Measurements from ENCODE around the gene BMX.

The BMX gene

GRCh38 chrX:15570145-15570544 is 69.5 kb downstream of the BMX start:
- no peaks in the 10 kb centered on the region for H3K36me3 Mint-ChIP-seq (ENCODE audit: low read depth)
- no peaks in the 10 kb centered on the region for H3K9me3 Mint-ChIP-seq
- no peaks in the 10 kb centered on the region for H3K4me1 Mint-ChIP-seq (ENCODE audit: low read depth)
- H3K4me3 Mint-ChIP-seq = no peak overlapping the region
- no peak overlapping the region for H3K27ac Mint-ChIP-seq
- H3K27me3 Mint-ChIP-seq (ENCODE audit: low read depth) = no peaks in the 10 kb centered on the region

GRCh38 chrX:15574017-15574416 is 73.4 kb downstream of the BMX start:
- no peaks in the 10 kb centered on the region for H3K27me3 Mint-ChIP-seq (ENCODE audit: low read depth)
- H3K4me1 Mint-ChIP-seq (ENCODE audit: low read depth) = no peaks in the 10 kb centered on the region
- no peaks in the 10 kb centered on the region for H3K36me3 Mint-ChIP-seq (ENCODE audit: low read depth)
- no peaks in the 10 kb centered on the region for H3K9me3 Mint-ChIP-seq
- H3K4me3 Mint-ChIP-seq = no peak overlapping the region
- no peak overlapping the region for H3K27ac Mint-ChIP-seq

- Mint-ChIP-seq H3K36me3 (ENCODE audit: low read depth) (no peaks in the 10 kb centered on the region), H3K4me1 (ENCODE audit: low read depth) (no peaks in the 10 kb centered on the region), H3K27me3 (ENCODE audit: low read depth) (no peaks in the 10 kb centered on the region), H3K4me3 (no peak overlapping the region), H3K9me3 (no peaks in the 10 kb centered on the region), H3K27ac (no peak overlapping the region)
Observed at GRCh38 chrX:15576019-15576418, 75.4 kb downstream of the BMX start.

DNA sequence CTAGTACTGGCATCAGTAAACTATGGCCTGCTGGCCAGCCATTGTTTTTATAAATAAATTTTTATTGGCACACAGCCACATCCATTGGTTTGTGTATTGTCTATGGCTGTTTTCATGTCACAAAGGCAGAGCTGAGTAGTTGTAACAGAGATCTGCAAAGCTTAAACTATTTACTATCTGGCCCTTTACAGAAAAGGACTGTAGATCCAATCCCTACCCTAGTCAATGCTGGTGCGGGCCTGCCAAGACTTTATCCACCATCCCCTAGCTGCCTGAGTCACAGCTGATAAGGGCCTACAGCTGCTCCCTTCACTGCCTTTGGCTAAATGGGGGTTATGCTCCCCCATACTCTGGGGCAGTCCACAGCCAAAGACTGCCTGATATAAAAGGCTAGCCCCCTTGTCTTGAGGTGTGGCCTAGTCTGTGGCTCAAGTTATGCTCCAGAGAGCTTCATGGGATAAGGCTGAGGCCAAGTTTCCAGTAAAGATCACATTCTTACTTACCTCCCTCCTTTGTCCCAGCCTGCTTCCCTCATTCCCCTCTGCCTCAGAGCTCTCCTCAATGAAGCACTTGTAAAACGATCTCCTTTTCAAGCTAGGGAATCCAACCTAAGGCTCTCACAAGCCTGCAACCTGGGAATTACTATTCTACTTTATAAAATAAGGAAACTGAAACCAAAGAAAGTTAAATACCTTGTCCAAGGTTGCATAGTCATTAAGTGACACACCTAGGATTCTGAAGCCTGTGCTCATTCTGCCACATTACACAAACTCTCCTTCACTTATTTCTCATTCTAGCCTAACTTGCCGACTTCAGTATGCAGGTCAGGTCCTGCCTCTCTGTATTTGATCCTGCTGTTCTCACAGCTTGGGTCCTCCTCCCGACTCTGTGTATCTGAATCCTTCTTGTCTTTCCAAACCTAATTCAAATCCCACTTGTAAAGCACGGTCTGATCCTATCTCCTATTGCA is 79.5 kb downstream of the BMX start:
- no peaks in the 10 kb centered on the region for H3K27me3 Mint-ChIP-seq (ENCODE audit: low read depth)
- H3K36me3 Mint-ChIP-seq (ENCODE audit: low read depth) = no peaks in the 10 kb centered on the region
- H3K9me3 Mint-ChIP-seq = no peaks in the 10 kb centered on the region
- no peak overlapping the region for H3K4me3 Mint-ChIP-seq
- no peak overlapping the region for H3K27ac Mint-ChIP-seq
- no peaks in the 10 kb centered on the region for H3K4me1 Mint-ChIP-seq (ENCODE audit: low read depth)

- H3K9me3 Mint-ChIP-seq = no peaks in the 10 kb centered on the region
- H3K27ac Mint-ChIP-seq = no peak overlapping the region
- no peaks in the 10 kb centered on the region for H3K4me1 Mint-ChIP-seq (ENCODE audit: low read depth)
- no peak overlapping the region for H3K4me3 Mint-ChIP-seq
- peaks cover 5% of the 10 kb centered on the region for H3K27me3 Mint-ChIP-seq (ENCODE audit: low read depth)
- no peaks in the 10 kb centered on the region for H3K36me3 Mint-ChIP-seq (ENCODE audit: low read depth)
Observed at GRCh38 chrX:15594371-15594770, 93.8 kb downstream of the BMX start.

DNA sequence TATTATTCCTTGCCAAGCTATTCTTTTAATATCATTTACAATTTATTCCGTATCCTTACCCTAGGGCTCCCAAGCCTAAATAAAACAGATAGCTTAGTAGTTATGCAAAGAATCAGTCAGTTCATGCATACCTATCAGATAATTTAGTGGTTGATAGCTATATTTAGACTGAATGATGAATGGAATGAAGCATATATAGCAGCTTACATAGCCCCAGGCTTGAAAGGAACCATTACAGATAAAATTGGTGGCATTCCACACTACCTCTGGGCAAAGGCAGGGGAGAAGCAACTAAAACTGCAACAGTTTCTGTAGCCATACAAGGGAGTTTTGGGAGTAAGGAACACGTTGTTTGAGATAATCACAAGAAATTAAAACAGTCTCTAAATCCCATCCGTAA is 97.4 kb downstream of the BMX start:
- no peaks in the 10 kb centered on the region for H3K9me3 Mint-ChIP-seq
- no peaks in the 10 kb centered on the region for H3K27me3 Mint-ChIP-seq (ENCODE audit: low read depth)
- no peaks in the 10 kb centered on the region for H3K4me1 Mint-ChIP-seq (ENCODE audit: low read depth)
- H3K27ac Mint-ChIP-seq = no peak overlapping the region
- H3K4me3 Mint-ChIP-seq = no peak overlapping the region
- no peaks in the 10 kb centered on the region for H3K36me3 Mint-ChIP-seq (ENCODE audit: low read depth)

GRCh38 chrX:15599461-15599860 is 98.9 kb downstream of the BMX start:
- Mint-ChIP-seq H3K4me1 (ENCODE audit: low read depth) (no peaks in the 10 kb centered on the region), H3K9me3 (no peaks in the 10 kb centered on the region), H3K27ac (no peak overlapping the region), H3K27me3 (ENCODE audit: low read depth) (no peaks in the 10 kb centered on the region), H3K36me3 (ENCODE audit: low read depth) (no peaks in the 10 kb centered on the region), H3K4me3 (no peak overlapping the region)

DNA sequence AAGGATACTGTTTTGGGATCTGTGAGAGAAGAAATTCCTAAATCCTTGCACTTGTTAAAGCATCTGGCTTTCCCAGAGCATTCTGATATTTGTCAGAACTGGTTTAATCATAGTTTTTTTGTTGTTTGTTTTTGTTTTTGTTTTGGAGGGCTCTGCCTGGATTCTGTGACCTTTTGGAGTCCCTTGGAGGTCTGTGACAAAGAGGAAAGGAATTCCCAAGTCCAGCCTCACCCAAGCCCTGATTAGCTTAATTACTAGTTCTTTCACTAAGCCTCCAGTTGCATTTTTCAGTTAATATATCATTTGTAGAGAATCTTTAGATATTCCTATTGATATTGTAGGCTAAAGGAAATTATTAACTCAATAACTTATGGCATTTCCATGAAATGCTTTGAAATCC is 99.4 kb downstream of the BMX start:
- Mint-ChIP-seq H3K4me1 (ENCODE audit: low read depth) (no peaks in the 10 kb centered on the region), H3K27ac (no peak overlapping the region), H3K4me3 (no peak overlapping the region), H3K9me3 (no peaks in the 10 kb centered on the region), H3K36me3 (ENCODE audit: low read depth) (no peaks in the 10 kb centered on the region), H3K27me3 (ENCODE audit: low read depth) (no peaks in the 10 kb centered on the region)

- Mint-ChIP-seq H3K36me3 (ENCODE audit: low read depth) (no peaks in the 10 kb centered on the region), H3K4me1 (ENCODE audit: low read depth) (no peaks in the 10 kb centered on the region), H3K9me3 (no peaks in the 10 kb centered on the region), H3K27ac (no peak within 1 kb of the TSS), H3K27me3 (ENCODE audit: low read depth) (no peaks in the 10 kb centered on the region), H3K4me3 (no peak within 1 kb of the TSS)
Observed at GRCh38 chrX:15600745-15601144, 100.1 kb downstream of the BMX start, which contains the start of gene ACE2. Gene ACE2 (minus strand): TSS chrX:15600960. CDS start chrX:15600911, 49 bp downstream.

DNA sequence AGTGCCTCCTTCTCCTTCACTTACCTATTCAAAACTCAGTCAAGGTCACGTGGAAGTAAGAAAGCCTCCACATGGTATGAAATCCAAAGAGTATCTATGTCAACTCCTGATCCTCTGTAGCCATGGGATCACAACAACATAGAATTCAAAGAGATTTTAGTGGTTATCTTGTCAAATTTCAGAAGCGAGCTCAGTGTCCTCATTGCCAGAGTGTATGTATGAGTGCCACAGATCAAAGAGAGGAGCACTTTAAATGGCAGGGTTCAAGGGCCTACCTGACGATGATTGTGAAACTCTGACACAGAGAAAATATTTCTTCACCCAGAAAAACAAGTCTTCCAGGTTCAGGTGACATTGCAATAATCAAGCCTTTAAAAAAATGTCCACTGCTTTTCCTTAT is 101.3 kb downstream of the BMX start:
- H3K27ac Mint-ChIP-seq = no peak overlapping the region
- no peaks in the 10 kb centered on the region for H3K4me1 Mint-ChIP-seq (ENCODE audit: low read depth)
- no peaks in the 10 kb centered on the region for H3K27me3 Mint-ChIP-seq (ENCODE audit: low read depth)
- no peaks in the 10 kb centered on the region for H3K9me3 Mint-ChIP-seq
- H3K4me3 Mint-ChIP-seq = no peak overlapping the region
- H3K36me3 Mint-ChIP-seq (ENCODE audit: low read depth) = no peaks in the 10 kb centered on the region

- H3K36me3 Mint-ChIP-seq (ENCODE audit: low read depth) = no peaks in the 10 kb centered on the region
- no peaks in the 10 kb centered on the region for H3K4me1 Mint-ChIP-seq (ENCODE audit: low read depth)
- H3K9me3 Mint-ChIP-seq = no peaks in the 10 kb centered on the region
- H3K27ac Mint-ChIP-seq = no peak overlapping the region
- no peaks in the 10 kb centered on the region for H3K27me3 Mint-ChIP-seq (ENCODE audit: low read depth)
- H3K4me3 Mint-ChIP-seq = no peak overlapping the region
Observed at GRCh38 chrX:15602761-15603160, 102.2 kb downstream of the BMX start.

- Mint-ChIP-seq H3K27ac (no peak overlapping the region), H3K27me3 (ENCODE audit: low read depth) (no peaks in the 10 kb centered on the region), H3K4me1 (ENCODE audit: low read depth) (no peaks in the 10 kb centered on the region), H3K36me3 (ENCODE audit: low read depth) (no peaks in the 10 kb centered on the region), H3K4me3 (no peak overlapping the region), H3K9me3 (no peaks in the 10 kb centered on the region)
Observed at GRCh38 chrX:15605226-15605625, 104.6 kb downstream of the BMX start.
